GM12892 (cell line): Measurements from ENCODE around the gene PRDX1.

Experiments used
- POLR2A ChIP-seq: IDR thresholded peaks from 2 replicates; pipeline ENCODE4 v1.6.1; 2011; ENCODE audit warnings: low read depth, low read length, control low read depth
- POLR2AphosphoS5 ChIP-seq: IDR thresholded peaks from 2 replicates; pipeline ENCODE4 v1.6.1; 2011; ENCODE audit warnings: low read depth, low read length, control low read depth

DNA sequence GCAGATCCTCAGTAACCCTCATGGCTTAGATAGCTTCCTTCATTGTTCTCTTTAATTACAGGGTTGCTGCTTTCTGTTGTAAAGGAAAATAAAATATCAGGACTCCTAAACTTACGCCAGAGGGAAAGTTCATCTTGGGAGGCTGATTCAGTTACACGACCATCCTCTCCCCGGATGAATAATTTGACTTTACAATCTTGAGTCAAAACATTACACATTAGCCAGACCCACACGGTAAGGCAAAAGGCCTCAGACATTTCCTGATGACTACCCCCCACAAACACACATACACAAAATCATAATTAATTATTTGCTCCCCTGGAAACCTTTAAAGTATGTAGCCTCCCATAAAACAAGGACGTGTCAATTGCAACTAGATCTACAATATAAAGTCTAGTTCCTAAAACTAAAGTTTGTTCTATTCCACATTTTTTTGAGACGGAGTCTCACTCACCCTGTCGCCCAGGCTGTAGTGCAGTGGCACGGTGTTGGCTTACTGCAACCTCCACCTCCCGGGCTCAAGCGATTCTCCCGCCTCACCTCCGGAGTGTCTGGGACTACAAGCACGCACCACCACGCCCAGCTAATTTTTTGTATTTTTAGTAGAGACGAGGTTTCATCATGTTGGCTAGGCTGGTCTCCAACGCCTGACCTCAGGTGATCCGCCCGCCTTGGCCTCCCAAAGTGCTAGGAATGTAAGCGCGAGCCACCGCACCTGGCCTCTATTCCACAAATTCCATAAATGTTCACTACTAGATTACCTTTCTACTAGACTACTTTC, 830 bp upstream of the PRDX1 start:
- no peak for TF ChIP-seq POLR2AphosphoS5
- no peak for TF ChIP-seq POLR2A
